Left lung (tissue), 10 donors: ENCODE measurements around the gene TMEM116. TPM values are rescaled to one million over a fixed set of nuclear protein-coding genes. Genes with fewer than 3 reads are reported as not detected.

Experiments used
- ATAC-seq: fragments of 200-7000 bp; cut with Tn5 transposase; one replicate; pipeline ENCODE4 v1.9.1; 2020; ENCODE audit warnings: moderate library complexity
- DNase-seq, 4 donors: peaks; one replicate each; pipeline ENCODE4 v3.0.0-alpha.2; 2013 to 2020
- H3K27ac ChIP-seq, 2 donors: fragments of 200-600 bp; sonication (generic) in 1 of 2; one replicate each; pipeline versions ENCODE4 v1.5.0 to v1.8.0; 2020 to 2021
- H3K27me3 ChIP-seq, 2 donors: fragments of 200-600 bp; sonication (generic) in 1 of 2; one replicate each; pipeline versions ENCODE4 v1.5.0 to v1.8.0; 2020 to 2021
- H3K36me3 ChIP-seq, 2 donors: fragments of 200-600 bp; sonication (generic) in 1 of 2; one replicate each; pipeline versions ENCODE4 v1.5.0 to v1.8.0; 2020 to 2021
- H3K4me1 ChIP-seq, 2 donors: fragments of 200-600 bp; one replicate each; pipeline ENCODE4 v1.8.0; 2021
- H3K4me3 ChIP-seq, 2 donors: fragments of 200-600 bp; sonication (generic) in 1 of 2; one replicate each; pipeline versions ENCODE4 v1.5.0 to v1.8.0; 2020 to 2021; ENCODE audit warnings: mild to moderate bottlenecking in 1 of 2
- H3K9me3 ChIP-seq, 2 donors: fragments of 200-600 bp; sonication (generic) in 1 of 2; one replicate each; pipeline versions ENCODE4 v1.5.0 to v1.8.0; 2020 to 2021
- CTCF ChIP-seq, 2 donors: fragments of 200-600 bp; sonication (generic) in 1 of 2; IDR thresholded peaks; one replicate each; pipeline versions ENCODE4 v1.5.0 to v1.8.0; 2021; ENCODE audit warnings: antibody characterized with exemption in 2 of 2
- intact Hi-C, 2 donors: fragments of 100-400 bp; cut with DNase I; formaldehyde crosslinking; loops; one replicate each; pipeline versions ENCODE4 v1.11.2 to v1.14.2; 2022
- polyA plus RNA-seq, 6 donors: library from polyadenylated mRNA; unstranded; fragments of 120-200 nt; gene quantifications; one replicate each; pipeline ENCODE4 v1.2.1, GENCODE V29; 2013; ENCODE audit not compliant: insufficient read length in 6 of 6
- total RNA-seq, 2 donors: library from RNA; stranded (reverse); fragmentation: NEBNext Ultra II Directional; extraction: Animal tissue kit (Norgen Biotek cat#: 25700); gene quantifications; one replicate each; pipeline ENCODE4 v1.2.1, GENCODE V29; 2021
- donor health status: DM: no; HTN: yes; CAD: no.
- donor health status: DM: no; HTN: no; CAD: no.

TMEM116 gene
- total and polyA plus RNA-seq, 8 donors = 17.9 to 24.6 (median 20.1) TPM

DNA sequence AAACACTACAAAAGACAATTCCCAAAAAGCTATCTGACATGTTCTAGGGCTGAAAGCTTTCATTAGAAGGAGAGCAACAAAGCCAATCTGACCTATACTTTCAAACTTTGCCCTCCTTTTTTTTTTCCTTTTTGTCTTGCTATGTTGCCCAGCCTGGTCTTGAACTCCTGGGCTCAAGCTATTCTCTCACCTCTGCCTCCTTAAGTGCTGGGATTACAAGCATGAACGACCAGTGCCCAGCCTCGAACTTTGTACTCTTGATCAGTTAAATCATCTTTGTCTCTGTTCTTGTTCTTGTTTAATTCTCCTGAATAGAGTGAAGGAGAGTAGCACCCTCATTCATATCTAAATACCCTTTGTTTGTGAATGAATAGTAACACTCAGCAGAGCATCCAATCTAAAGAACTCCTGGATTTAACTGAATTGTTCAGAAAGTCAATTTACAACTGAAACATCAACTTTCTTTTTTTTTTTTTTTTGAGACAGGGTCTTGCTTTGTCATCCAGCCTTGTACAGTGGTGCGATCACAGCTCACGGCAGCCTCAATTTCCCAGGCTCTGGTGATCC is 22.3 kb upstream of the TMEM116 start:
- Histone ChIP-seq H3K36me3 (peaks cover 0 to 96% of the 10 kb centered on the region in 2 donors), H3K4me3 (no peak overlapping the region), H3K9me3 (no peaks in the 10 kb centered on the region), H3K27me3 (no peaks in the 10 kb centered on the region), H3K4me1 (no peaks in the 10 kb centered on the region), H3K27ac (no peak overlapping the region)
- no peak for TF ChIP-seq CTCF (IDR thresholded peaks at IDR 0.05)
- no peak for DNase-seq
- intact Hi-C loops = no loop called here
- no peak for ATAC-seq

GRCh38 chr12:112032292-112032691 is 19.3 kb upstream of the TMEM116 start:
- H3K36me3 ChIP-seq = peaks cover 0 to 87% of the 10 kb centered on the region in 2 donors
- intact Hi-C loops = no loop called here
- DNase-seq (no peak), ATAC-seq (no peak)
- peaks cover 0 to 4% of the 10 kb centered on the region in 2 donors for H3K4me1 ChIP-seq
- no peaks in the 10 kb centered on the region for H3K27me3 ChIP-seq
- H3K4me3 ChIP-seq = no peak overlapping the region
- H3K9me3 ChIP-seq = no peaks in the 10 kb centered on the region
- H3K27ac ChIP-seq = no peak overlapping the region
- TF ChIP-seq CTCF (IDR thresholded peaks at IDR 0.05) = no peak

DNA sequence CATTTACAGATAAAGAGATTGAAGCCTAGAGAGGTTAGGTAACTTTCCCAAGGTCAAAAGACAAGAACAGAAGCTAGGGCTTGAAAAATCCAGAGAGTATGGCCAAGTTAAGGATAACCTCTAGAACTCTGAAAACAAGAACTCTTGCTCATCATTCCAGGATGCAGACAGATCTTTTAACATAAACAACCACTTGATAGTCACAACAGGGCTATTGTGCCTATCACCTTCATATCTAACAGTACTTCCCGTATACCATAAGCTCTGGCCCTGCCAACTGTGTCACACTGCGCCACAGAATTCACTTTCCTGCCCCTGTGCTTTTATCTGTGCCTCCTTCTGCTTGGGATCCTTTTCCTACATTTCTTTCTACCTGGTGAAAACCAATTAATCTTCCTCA is 18.5 kb upstream of the TMEM116 start:
- Histone ChIP-seq H3K9me3 (no peaks in the 10 kb centered on the region), H3K27me3 (no peaks in the 10 kb centered on the region), H3K27ac (no peak overlapping the region), H3K4me3 (no peak overlapping the region), H3K4me1 (peaks cover 0 to 4% of the 10 kb centered on the region in 2 donors), H3K36me3 (peaks cover 0 to 80% of the 10 kb centered on the region in 2 donors)
- DNase-seq = no peak
- intact Hi-C loops = no loop called here
- no peak for ATAC-seq
- TF ChIP-seq CTCF (IDR thresholded peaks at IDR 0.05) = no peak

- Histone ChIP-seq H3K4me3 (no peak overlapping the region), H3K9me3 (no peaks in the 10 kb centered on the region), H3K27me3 (no peaks in the 10 kb centered on the region), H3K4me1 (peaks cover 0 to 4% of the 10 kb centered on the region in 2 donors), H3K27ac (no peak overlapping the region), H3K36me3 (peaks cover 0 to 67% of the 10 kb centered on the region in 2 donors)
- ATAC-seq = no peak
- DNase-seq = no peak
- intact Hi-C loops = no loop called here
- no peak for TF ChIP-seq CTCF (IDR thresholded peaks at IDR 0.05)
Observed at GRCh38 chr12:112029301-112029700, 16.3 kb upstream of the TMEM116 start.

DNA sequence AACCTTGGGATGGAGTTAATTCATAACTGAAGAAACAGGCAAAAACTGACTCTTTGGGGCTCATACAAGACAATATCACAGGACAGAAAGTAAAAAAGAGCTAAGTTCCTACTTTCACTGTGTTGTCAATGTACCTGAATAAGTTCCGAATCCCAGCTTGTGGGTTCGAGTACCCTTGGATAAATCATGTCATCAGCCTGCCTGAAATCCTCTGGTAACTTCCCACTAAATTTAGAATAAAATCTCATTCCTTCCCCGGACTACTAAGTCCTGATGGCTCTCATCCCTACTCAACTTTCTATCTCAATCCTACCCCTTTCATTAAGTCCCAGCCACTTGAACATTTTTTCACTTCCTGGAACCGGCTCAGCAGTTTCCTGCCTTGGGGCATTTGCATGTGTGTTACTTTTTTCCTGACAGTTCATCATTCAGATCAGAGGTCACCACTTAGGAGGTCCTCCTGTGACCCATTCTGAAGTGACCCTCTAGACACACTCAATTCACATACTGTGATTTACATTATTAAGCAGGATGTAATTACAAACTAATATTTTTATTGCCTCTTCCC is 12.9 kb upstream of the TMEM116 start:
- DNase-seq = no peak
- Histone ChIP-seq H3K27me3 (no peaks in the 10 kb centered on the region), H3K36me3 (peaks cover 0 to 67% of the 10 kb centered on the region in 2 donors), H3K4me1 (peaks cover 0 to 7% of the 10 kb centered on the region in 2 donors), H3K27ac (no peak overlapping the region), H3K4me3 (no peak overlapping the region), H3K9me3 (no peaks in the 10 kb centered on the region)
- intact Hi-C loops = no loop called here
- no peak for TF ChIP-seq CTCF (IDR thresholded peaks at IDR 0.05)
- ATAC-seq = no peak
